WI38 (cell line): ENCODE results near the gene CCDC187.

ENCODE experiments used
- H3K4me3 ChIP-seq: 2 replicates; pipeline ENCODE4 v1.5.1; 2011; ENCODE audit warnings: low read depth, mild to moderate bottlenecking, control low read depth, low read length
- CTCF ChIP-seq: IDR thresholded peaks from 2 replicates; pipeline ENCODE4 v1.5.1; 2012; ENCODE audit warnings: low read depth, mild to moderate bottlenecking, control low read depth, low read length

Gene CCDC187

GRCh38 chr9:136334541-136334940 lies 30.6 kb upstream of the CCDC187 start:
- no peak overlapping the region for H3K4me3 ChIP-seq
- TF ChIP-seq CTCF: no peak

GRCh38 chr9:136333486-136333885 lies 29.6 kb upstream of the CCDC187 start:
- TF ChIP-seq CTCF: no peak
- H3K4me3 ChIP-seq: no peak overlapping the region

DNA sequence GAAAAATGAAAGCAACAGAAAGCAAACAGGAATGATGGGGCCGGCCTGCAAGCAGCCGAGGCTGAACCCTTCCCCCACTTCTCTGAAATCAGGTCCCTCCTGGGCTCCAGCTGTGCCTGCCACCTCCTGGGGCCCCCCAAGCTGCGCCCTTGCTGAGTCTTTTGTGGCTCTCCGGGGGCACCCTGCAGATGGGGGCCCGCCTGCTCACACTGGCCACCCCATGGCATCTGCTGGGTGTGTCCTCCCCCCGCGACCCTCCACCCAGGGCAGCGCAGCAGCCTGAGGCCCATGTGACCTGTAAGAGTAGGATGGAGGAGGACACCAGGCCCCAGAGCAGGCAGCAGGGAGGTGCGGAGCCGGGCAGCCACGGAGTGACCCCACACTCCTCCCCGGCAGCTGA lies 29.2 kb upstream of the CCDC187 start:
- no peak for TF ChIP-seq CTCF

DNA sequence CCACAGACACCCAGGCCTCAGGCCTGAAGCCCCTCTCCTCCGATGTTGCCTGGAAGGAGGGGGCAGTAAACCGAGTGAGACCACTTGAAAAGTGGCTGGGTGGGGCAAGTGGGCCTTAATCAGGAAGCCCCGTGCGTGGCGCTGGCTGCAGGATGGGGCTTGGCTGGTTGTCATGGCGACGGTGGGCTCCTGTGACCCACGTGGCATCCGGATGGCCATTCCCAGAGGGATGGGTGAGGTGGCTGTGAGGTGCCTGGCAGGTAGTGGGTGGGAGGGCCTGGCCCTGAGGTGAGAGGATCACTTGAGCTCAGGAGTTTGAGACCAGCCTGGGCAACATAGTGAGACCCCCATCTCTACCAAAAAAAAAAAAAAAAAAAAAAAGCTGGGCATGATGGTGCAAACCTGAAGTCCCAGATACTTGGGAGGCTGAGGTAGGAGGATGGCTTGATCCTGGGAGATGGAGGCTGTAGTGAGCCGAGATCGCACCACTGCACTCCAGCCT lies 28.6 kb upstream of the CCDC187 start:
- TF ChIP-seq CTCF: no peak
- H3K4me3 ChIP-seq: no peak overlapping the region

More for the DNA sequence above, 29.2 kb upstream of the CCDC187 start:
- H3K4me3 ChIP-seq: no peak overlapping the region

GRCh38 chr9:136331556-136332481 lies 27.9 kb upstream of the CCDC187 start:
- TF ChIP-seq CTCF: no peak
- no peak overlapping the region for H3K4me3 ChIP-seq

DNA sequence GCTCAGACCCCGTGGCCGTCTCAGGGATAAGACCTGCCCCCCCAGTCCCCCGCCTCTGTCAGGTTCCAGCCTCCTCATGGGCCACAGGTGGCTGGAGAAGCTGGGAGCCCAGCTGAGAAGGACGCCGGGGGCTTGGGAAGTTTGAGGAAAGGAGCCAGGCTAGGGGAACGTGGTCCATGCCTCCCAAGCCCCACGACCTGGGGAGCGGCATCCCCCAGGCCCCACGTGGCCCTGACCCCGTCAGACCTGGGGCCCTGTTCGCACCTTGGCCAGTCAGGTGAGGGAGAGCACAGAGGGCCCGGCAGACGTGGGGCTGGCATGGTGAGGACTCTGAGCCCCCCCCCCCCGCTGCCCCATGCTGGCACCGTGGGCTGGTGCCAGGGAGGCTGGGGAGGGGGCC lies 27.1 kb upstream of the CCDC187 start:
- H3K4me3 ChIP-seq: no peak overlapping the region
- no peak for TF ChIP-seq CTCF

DNA sequence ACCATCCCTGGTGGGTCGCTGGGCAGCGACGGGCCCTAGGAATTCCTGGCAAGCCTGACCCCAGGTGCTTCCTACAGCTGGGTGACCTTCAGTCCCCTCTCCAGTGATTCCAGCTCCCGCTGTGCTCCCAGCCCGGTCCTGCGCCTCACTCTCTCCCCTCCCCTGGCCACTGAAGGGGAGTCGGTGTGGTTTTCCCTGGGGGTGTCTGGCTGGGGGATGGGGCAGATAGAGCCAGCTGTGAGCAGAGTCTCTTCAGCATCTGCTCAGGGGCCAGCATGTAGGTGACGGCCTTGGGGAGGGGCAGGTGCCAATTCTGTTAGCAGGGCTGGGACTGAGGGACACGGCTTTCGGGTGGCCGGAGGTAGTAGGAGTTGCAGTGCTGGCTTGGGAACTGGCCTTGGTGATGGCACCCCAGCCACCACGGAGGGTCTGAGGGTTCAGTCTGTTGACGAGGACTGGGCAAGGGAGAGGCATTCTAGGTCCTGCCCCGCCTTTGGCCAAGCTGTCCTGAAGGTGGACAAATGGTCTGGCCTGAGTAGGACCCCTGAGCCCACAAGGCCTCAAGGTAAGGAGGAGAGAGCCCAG lies 26.6 kb upstream of the CCDC187 start:
- H3K4me3 ChIP-seq: no peak overlapping the region
- no peak for TF ChIP-seq CTCF
